Measurements from ENCODE around the gene PODN. TPM values are rescaled to one million over a fixed set of nuclear protein-coding genes. Genes with fewer than 3 reads are reported as not detected.

Gene PODN
- total RNA-seq, 1 experiment from 2014 or later = not detected

DNA sequence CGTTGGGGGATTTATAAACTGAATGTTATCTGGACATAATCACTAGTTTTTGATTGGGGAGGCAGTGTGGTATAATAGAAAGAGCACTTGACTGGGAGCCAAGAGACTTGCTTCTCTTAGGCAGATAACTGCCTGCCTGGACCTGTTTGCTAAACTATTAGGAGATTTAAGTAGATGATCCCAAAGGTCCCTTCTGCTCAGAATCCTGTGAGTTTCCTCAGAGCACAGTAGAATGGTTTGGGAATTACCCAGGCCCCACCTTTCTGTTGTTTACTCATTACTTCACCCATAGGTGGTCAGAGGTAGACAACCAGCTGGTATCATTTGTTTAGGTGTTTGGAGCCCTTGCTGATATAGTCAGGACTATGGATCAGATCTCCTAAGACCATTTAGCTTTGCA is 10.3 kb upstream of the PODN start:
- DNase-seq (ENCODE audit: low read depth) = no peak

GRCh38 chr1:53057127-53057526 is 4.9 kb upstream of the PODN start:
- DNase-seq (ENCODE audit: low read depth) = no peak

DNA sequence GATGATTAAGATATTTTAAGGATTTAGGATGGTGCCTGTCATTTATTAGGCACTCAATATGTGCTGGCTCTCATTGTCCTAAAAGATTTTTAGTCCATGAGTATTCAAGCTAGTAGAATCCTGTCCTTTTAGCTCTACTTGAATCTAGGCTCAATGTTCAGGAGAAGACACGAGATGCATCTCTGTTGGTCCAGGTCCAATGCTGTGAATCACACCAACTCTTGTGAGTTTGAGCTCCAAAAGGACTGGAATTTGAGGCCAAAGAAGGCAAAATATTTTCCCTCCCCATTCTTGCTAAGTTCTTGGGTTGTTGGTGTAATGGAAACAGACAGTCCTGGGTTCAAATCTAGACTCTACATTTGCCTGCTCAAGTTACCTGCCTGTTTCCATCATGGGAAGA is 1.4 kb upstream of the PODN start:
- no peak for DNase-seq (ENCODE audit: low read depth)

- no peak for DNase-seq (ENCODE audit: low read depth)
These were observed 722 bp upstream of the PODN start for GRCh38 chr1:53061123-53061858.

DNA sequence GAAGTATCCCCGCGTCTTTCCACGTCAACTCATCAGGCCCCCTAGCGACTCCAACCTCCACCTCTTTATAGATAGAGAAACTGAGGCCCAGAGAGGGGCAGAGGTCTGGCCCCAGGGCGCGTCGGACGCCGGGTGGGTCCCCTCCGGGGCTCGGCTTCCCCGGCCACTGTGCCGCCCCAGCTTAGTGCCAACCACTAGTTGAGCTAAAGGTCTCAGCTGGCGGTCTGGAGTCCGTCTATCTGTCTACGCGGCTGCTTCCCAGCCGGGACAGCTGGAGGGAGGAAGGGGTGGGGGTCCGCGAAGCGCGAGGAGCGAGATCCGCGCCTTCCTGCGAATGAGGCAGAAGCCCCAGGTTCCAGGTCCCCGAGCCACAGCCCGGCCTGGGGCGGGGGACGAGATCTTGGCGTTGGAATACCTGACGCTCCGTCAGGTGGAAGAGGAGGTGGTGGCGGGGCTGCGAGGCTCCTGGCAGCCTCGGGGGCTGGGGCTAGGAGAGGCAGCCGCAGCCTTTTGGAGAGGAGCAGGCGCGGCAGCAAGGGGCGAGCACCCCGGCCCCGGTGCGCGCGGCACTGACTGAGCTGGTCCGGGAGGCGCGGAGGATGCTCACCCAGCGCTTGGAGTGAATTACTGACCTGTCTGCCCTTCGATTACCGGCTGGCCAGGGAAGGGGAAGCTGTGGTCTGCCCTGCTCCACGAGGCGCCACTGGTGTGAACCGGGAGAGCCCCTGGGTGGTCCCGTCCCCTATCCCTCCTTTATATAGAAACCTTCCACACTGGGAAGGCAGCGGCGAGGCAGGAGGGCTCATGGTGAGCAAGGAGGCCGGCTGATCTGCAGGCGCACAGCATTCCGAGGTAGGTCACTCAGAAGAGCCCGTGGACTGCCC is 937 bp downstream of the PODN start:
- no peak for DNase-seq (ENCODE audit: low read depth)

DNA sequence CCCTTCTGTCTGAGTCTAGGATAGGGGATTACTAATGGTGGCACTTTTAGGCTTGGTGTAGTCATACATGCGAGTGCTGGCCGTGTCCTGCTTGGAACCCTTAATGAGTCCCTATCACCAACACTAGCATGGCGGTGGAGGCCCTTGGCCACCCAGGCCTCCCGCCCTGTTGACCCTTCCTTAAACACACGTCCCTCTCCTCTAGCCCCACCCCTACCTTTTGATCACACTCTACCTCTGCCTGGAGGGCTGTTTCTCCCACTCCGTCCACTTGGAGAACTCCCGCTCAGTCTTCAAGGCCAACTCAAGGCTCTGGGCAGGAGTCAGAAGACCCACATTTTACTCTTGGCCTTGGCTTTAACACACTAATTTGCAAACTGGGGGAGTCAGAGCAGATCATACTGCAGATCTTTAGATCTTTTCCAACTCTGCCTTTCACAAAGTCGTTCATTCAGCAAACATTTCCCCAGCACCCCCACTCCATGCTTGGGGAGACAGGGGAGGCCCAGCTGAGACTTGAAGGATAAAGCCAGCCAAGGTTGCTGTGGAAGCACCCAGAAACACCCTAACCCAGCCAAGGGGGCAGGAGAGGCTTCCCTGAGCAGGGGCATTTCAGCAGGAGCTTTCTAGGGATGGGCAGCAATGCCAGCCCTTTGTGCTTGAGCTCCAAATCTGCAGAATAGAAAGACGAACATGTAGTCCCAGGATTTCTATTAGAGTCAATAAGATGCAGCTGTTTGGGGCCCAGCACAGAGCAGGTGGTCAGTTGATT is 1.9 kb downstream of the PODN start:
- no peak for DNase-seq (ENCODE audit: low read depth)

DNA sequence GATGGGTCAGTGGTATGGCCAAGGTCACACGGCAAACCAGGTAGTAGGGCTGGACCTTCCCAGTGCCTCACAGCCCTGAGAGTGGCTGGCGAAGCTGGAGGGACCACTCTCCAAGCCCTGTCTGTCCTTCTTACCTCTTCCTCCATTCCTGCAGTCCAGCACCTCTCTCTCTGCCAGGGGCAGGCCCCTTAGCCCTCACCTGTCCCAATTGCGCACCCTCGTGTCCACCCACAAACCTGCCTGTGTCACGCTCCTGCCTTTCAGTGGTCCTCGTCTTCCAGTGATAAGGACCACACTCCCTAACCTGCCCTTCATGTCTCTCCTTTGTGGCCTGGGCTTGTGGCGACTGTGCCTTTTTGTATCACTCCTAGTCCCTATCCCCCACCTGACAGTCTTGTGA is 3.4 kb downstream of the PODN start:
- DNase-seq (ENCODE audit: low read depth) = no peak

DNA sequence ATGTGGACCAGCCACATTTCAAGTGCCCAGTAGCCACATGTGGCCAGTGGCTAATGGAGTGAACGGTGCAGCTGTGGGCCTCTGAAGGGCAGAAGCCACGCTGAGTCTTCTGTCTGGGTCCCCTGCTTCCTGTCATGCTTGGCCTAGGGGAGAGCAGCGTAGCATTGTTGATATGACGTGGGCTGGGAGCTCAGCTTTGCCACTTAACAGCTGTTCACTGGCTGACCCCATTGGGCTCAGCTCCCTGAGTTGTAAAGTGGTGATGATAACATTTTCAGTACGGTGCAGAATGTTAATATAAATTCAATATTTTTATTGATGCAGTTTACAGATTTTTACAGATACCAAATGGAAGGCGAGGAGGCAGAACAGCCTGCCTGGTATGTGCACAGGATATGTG is 4.5 kb downstream of the PODN start:
- no peak for DNase-seq (ENCODE audit: low read depth)

GRCh38 chr1:53066891-53067738 is 5.1 kb downstream of the PODN start:
- DNase-seq (ENCODE audit: low read depth) = no peak

- no peak for DNase-seq (ENCODE audit: low read depth)
These were observed 5.9 kb downstream of the PODN start for GRCh38 chr1:53067886-53068285.

DNA sequence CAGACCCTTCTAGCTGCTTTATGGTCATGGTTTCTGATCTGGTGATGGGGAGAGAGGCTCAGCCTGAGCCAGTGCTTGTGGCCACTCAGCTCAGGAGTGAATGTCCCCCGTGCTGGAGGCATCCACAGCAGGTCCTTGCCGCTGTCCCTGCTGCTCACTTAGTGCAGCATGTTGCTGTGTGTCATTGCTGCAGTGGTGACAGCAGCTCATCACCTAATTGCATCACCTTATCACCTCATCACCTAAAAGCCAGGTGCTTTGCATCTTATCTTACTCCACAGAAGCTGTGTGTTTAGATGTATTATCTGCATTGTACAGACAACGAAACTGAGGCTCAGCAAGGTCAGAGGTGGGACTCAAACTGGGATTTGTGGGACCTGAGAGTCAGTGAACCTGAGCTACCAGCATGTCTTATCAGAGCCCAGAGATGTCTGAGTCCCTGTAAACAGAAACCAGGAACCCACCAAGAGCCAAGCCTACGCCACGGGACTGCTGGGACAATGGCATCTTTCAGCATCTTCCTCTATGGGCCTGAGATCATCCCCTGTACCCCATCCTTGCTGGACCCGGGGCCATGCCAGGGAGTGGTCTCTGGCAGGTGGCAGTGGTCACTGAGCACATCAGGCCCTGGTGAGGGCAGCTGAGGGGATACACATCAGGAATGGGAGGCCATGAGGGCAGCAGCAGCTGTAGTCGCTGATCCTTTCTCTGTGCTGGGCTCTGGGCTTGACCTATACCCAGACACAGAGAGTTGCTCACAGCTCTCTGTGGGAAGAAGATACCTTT is 6.5 kb downstream of the PODN start:
- DNase-seq (ENCODE audit: low read depth) = no peak

DNA sequence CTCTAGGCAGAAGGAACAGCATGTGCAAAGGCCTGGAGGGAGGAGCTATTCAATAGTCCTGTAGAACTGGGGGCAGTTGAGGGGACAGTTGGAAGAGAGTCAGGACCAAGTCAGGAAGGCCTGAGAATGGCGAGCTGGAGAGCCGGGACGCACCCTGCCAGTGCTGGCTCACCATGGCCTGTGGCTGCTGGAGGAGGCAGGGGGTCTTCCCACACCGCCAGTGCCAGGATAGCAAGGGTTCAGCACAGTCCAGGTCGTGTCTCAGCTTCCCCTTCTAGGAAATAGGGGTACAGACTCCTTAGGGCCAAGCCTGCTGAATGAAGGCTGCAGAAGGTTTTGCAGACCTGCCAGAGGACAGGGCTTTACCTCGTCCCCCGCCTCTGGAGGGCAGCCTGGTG is 7.3 kb downstream of the PODN start:
- DNase-seq (ENCODE audit: low read depth) = no peak

DNA sequence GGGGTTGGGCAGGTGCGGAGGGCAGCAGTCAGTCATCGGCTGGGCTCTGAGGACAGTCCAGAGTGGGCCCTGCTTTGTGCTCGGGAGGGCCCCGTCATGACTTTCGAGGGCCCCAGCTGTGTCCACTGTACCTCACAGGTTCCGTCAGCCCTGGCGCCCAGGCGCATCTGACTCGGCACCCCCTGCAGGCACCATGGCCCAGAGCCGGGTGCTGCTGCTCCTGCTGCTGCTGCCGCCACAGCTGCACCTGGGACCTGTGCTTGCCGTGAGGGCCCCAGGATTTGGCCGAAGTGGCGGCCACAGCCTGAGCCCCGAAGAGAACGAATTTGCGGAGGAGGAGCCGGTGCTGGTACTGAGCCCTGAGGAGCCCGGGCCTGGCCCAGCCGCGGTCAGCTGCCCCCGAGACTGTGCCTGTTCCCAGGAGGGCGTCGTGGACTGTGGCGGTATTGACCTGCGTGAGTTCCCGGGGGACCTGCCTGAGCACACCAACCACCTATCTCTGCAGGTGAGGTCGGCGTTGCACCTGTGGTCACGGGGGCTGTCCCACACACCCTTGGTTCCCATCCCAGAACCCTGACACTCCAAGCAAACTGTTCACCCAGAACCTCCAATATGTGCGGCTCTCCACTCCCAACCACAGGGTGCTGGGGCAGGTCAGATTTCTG is 7.8 kb downstream of the PODN start:
- DNase-seq (ENCODE audit: low read depth) = no peak

DNA sequence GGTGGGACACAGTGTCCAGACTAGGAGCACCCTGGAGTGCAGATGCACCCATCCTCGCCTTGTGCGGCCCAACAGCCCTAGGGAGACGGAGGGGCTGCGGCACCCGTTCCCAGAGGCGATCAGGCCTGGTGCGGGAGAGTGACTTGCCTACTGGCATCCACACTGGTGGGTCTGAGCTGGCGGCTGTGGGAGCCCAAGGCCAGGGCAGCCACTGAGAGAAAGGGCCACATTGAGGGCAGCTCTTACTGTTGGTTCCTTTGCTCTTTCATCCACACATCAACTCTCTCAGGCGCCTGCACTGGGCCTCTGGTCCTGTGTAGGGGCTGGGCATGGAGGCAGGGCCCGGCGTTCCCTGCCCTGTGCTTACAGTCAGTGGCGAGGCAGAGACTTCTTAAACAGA is 8.6 kb downstream of the PODN start:
- no peak for DNase-seq (ENCODE audit: low read depth)

DNA sequence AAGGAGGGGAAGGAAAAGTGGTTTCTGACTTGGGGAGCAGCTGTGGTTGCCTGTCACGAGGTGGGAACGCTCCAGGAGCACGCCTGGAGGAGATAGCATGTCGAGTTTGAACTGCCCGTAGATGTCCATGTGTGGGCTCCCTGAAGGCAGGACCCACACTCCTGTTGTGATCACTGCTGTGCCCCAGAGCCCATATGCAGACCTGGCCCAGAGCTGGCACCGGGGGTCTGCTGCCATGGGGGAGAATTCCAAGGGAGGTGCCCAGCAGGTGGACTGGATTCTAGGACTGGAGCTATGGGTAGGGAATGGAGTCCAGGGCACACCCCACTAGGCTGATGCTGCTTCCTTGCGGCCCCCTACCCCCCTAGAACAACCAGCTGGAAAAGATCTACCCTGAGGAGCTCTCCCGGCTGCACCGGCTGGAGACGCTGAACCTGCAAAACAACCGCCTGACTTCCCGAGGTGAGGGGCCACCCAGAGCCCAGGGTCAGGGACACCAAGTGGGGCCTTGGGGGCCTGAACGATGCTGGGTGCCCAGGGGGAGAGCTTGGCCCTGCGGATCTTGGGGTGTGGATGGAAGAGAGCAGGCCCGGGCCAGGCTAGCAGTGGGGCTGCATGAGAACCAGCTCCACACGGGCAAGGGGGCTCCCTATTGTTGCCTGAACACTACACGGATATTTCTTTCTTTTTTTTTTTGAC is 9.3 kb downstream of the PODN start:
- no peak for DNase-seq (ENCODE audit: low read depth)

DNA sequence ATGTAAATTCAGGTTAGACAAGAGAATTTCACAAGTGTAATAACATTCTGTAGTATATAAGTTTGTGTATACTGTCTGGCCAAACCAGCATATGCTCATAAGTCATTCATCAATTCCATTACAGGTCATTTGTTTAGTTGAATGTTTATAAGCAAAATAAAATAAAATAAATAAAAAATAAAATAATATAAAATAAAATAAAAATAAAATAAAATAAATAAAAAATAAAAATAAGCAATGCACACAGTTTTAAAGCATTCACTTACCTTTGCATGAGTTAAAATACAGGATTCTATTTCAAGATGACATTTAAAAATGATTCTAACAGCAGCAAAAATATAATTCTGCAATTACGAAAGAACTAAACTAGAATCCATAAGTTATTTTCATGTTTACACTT is 9.9 kb downstream of the PODN start:
- DNase-seq (ENCODE audit: low read depth) = no peak

DNA sequence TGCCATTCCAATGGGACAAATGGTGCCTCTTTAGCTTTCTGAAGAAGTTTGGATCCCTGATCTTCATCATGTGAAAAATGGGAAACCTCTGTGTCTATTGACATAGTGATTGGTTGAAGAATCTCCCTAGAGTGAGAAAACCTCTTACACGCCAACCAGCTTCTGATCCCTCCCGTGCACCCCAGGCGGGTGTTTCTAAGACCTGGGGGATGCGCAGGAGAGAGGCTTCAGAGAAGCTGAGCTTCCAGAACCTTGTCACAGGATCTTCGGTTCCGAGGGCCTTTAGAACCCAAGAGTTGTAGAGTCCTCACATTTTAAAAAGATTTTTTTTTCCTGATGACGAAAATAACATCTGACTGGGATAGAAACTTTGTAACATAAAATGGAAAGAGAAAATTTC is 11.3 kb downstream of the PODN start:
- no peak for DNase-seq (ENCODE audit: low read depth)

GRCh38 chr1:53073868-53074311 is 11.9 kb downstream of the PODN start:
- DNase-seq (ENCODE audit: low read depth) = no peak
